SK-N-MC (cell line): ENCODE results near the gene CMTM3.

Experiments
- DNase-seq: peaks from one replicate; pipeline ENCODE4 v3.0.0-alpha.2; 2011; ENCODE audit warnings: low read depth, low spot score
- H3K27ac ChIP-seq: fragments of 200-600 bp; sonication (generic); 2 replicates; pipeline ENCODE4 v1.5.1; 2016; ENCODE audit warnings: mixed run types
- H3K36me3 ChIP-seq: fragments of 200-600 bp; sonication (generic); 2 replicates; pipeline ENCODE4 v1.6.1; 2017; ENCODE audit warnings: antibody characterized with exemption, low read length, mixed read lengths; ENCODE audit not compliant: insufficient read depth
- H3K4me3 ChIP-seq: fragments of 200-600 bp; sonication (generic); 2 replicates; pipeline ENCODE4 v1.5.1; 2016
- H3K9ac ChIP-seq: fragments of 200-600 bp; sonication (generic); 2 replicates; pipeline ENCODE4 v1.8.0; 2017; ENCODE audit warnings: mixed run types, mixed read lengths; ENCODE audit not compliant: insufficient read length
- H3K9me3 ChIP-seq: fragments of 200-600 bp; sonication (generic); 2 replicates; pipeline ENCODE4 v1.6.1; 2017; ENCODE audit warnings: low read depth, mild to moderate bottlenecking, antibody characterized with exemption, low read length, moderate library complexity, mixed read lengths
- EZH2 ChIP-seq: fragments of 200-600 bp; sonication (generic); IDR thresholded peaks from one replicate; pipeline ENCODE4 v1.6.1; 2017; ENCODE audit warnings: antibody characterized with exemption
- FOXP2 ChIP-seq: optimal IDR thresholded peaks from 2 replicates; pipeline ENCODE3; 2011; ENCODE audit warnings: mild to moderate bottlenecking, moderate library complexity; ENCODE audit not compliant: insufficient read depth; ENCODE audit errors: extremely low read length, control extremely low read depth
- POLR2AphosphoS5 ChIP-seq: IDR thresholded peaks from 2 replicates; pipeline ENCODE4 v1.6.1; 2012; ENCODE audit warnings: mild to moderate bottlenecking, low read depth, low read length, borderline replicate concordance

CMTM3 gene

GRCh38 chr16:66649636-66650205 is 45.2 kb downstream of the CMTM3 start:
- no peaks in the 10 kb centered on the region for H3K9me3 ChIP-seq
- TF ChIP-seq FOXP2 = no peak
- no peak for TF ChIP-seq POLR2AphosphoS5
- no peak for TF ChIP-seq EZH2
- no peak for DNase-seq
- H3K27ac ChIP-seq = no peak overlapping the region
- H3K9ac ChIP-seq = no peak overlapping the region
- no peaks in the 10 kb centered on the region for H3K36me3 ChIP-seq
- H3K4me3 ChIP-seq = no peak overlapping the region

GRCh38 chr16:66650707-66651473 is 46.4 kb downstream of the CMTM3 start:
- Histone ChIP-seq H3K27ac (no peak overlapping the region), H3K9me3 (no peaks in the 10 kb centered on the region), H3K9ac (no peak overlapping the region), H3K36me3 (no peaks in the 10 kb centered on the region), H3K4me3 (peak overlapping the region; percentile 61)
- no peak for DNase-seq
- no peak for TF ChIP-seq EZH2
- no peak for TF ChIP-seq POLR2AphosphoS5
- no peak for TF ChIP-seq FOXP2

GRCh38 chr16:66651474-66651765 is 46.9 kb downstream of the CMTM3 start:
- Histone ChIP-seq H3K27ac (no peak overlapping the region), H3K36me3 (no peaks in the 10 kb centered on the region), H3K9ac (no peak overlapping the region), H3K9me3 (no peaks in the 10 kb centered on the region), H3K4me3 (no peak overlapping the region)
- TF ChIP-seq FOXP2 = no peak
- DNase-seq = no peak

GRCh38 chr16:66651965-66652364 is 47.5 kb downstream of the CMTM3 start:
- Histone ChIP-seq H3K4me3 (no peak overlapping the region), H3K27ac (no peak overlapping the region), H3K9ac (no peak overlapping the region), H3K9me3 (no peaks in the 10 kb centered on the region), H3K36me3 (no peaks in the 10 kb centered on the region)
- no peak for DNase-seq
- no peak for TF ChIP-seq POLR2AphosphoS5
- TF ChIP-seq FOXP2 = no peak
- no peak for TF ChIP-seq EZH2

DNA sequence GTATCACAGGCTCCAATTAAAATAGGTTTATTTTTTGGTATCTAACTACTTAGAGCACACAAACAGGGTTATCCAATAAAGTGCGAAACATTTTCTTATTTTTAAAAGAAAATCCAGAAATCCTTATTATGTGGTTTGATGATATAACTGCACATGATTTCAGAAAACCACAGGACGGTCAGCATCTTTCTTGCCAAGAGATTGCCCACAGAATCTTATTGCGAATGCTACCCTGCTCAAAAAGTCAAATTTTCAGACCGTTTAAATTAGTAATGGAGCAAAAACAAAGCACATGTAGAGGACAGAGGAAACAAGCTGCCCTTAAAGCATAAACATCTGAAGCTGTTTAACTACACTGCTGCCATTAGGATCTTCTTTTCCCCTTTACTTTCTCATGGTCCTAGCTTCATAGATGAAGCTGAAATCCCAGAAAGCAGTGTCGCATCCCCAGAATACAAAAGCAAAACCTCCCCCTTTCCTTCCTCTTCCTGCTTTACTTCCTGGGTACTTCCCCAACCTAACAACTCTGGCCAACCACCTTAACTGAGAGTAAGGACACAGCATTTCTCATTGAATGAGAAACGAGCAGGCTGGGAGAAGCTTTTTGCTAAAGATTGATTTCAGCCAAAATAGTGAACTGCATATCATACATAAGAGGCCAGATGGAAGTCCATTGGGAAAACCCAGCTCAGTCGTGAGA is 48.3 kb downstream of the CMTM3 start:
- Histone ChIP-seq H3K9me3 (no peaks in the 10 kb centered on the region), H3K36me3 (no peaks in the 10 kb centered on the region), H3K9ac (no peak overlapping the region), H3K27ac (no peak overlapping the region), H3K4me3 (no peak overlapping the region)
- no peak for DNase-seq
- TF ChIP-seq FOXP2 = no peak
- TF ChIP-seq POLR2AphosphoS5 = no peak
- no peak for TF ChIP-seq EZH2

DNA sequence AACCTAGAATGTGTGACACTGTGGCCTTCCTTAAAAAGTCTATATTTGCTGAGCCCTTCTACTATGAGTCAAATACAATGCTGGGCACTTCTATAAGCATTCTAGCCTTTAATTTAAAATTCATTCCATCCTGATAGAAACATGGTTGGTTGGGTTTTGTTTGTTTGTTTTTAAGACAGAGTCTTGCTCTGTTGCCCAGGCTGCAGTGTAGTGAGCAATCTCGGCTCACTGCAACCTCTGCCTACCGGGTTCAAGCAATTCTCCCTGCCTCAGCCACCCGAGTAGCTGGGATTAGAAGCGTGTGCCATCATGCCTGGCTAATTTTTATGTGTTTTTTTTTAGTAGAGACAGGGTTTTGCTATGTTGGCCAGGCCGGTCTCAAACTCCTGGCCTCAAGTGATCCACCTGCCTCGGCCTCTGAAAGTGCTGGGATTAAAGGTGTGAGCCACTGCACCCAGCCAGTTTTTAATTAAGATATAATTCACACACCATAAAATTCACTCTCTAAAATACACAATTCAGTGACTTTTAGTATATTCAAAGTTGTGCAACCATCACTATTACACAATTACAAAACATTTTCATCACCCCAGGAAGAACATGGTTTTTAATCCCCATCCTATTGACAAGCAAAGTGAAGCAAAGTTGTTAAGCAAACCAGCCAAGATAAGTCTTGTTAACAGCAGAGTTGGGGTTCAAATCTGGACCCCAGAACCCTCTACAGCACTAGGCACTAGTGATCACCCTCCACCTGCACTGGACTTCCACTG is 49.3 kb downstream of the CMTM3 start:
- no peaks in the 10 kb centered on the region for H3K36me3 ChIP-seq
- no peak overlapping the region for H3K4me3 ChIP-seq
- H3K9me3 ChIP-seq = no peaks in the 10 kb centered on the region
- no peak for DNase-seq
- no peak overlapping the region for H3K27ac ChIP-seq
- no peak overlapping the region for H3K9ac ChIP-seq
- no peak for TF ChIP-seq EZH2
- TF ChIP-seq FOXP2 = no peak
- no peak for TF ChIP-seq POLR2AphosphoS5

- Histone ChIP-seq H3K27ac (no peak overlapping the region), H3K4me3 (no peak overlapping the region), H3K36me3 (no peaks in the 10 kb centered on the region), H3K9ac (no peak overlapping the region), H3K9me3 (no peaks in the 10 kb centered on the region)
- DNase-seq = no peak
- TF ChIP-seq POLR2AphosphoS5 (no peak), FOXP2 (no peak), EZH2 (no peak)
These were observed 52.0 kb downstream of the CMTM3 start for GRCh38 chr16:66656547-66656946.
